Measurements from ENCODE around the gene KLK15.

The KLK15 gene

GRCh38 chr19:50833117-50833801 lies at the start of gene KLK15:
KLK15 (minus strand) TSS chr19:50833574; CDS start chr19:50831492, 2,082 bp downstream.
- CTCF ChIA-PET: no interaction called here
- TF ChIP-seq, protein P1, sequence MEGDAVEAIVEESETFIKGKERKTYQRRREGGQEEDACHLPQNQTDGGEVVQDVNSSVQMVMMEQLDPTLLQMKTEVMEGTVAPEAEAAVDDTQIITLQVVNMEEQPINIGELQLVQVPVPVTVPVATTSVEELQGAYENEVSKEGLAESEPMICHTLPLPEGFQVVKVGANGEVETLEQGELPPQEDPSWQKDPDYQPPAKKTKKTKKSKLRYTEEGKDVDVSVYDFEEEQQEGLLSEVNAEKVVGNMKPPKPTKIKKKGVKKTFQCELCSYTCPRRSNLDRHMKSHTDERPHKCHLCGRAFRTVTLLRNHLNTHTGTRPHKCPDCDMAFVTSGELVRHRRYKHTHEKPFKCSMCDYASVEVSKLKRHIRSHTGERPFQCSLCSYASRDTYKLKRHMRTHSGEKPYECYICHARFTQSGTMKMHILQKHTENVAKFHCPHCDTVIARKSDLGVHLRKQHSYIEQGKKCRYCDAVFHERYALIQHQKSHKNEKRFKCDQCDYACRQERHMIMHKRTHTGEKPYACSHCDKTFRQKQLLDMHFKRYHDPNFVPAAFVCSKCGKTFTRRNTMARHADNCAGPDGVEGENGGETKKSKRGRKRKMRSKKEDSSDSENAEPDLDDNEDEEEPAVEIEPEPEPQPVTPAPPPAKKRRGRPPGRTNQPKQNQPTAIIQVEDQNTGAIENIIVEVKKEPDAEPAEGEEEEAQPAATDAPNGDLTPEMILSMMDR (conservative IDR thresholded peaks at IDR 0.05; ENCODE audit: low read depth): no peak
- no peak for DNase-seq (ENCODE audit: low spot score)
- POLR2A ChIA-PET (ENCODE audit: low non-redundant PET): no interaction called here
- no peak within 1 kb of the TSS for H3K27ac ChIP-seq

- ChIA-PET CTCF (no interaction called here), POLR2A (ENCODE audit: low non-redundant PET) (no interaction called here)
- DNase-seq (ENCODE audit: low spot score): no peak
- TF ChIP-seq, protein P1 (conservative IDR thresholded peaks at IDR 0.05; ENCODE audit: low read depth): no peak
- H3K27ac ChIP-seq: no peak overlapping the region
Observed at GRCh38 chr19:50882188-50882587, 48.8 kb upstream of the KLK15 start.

DNA sequence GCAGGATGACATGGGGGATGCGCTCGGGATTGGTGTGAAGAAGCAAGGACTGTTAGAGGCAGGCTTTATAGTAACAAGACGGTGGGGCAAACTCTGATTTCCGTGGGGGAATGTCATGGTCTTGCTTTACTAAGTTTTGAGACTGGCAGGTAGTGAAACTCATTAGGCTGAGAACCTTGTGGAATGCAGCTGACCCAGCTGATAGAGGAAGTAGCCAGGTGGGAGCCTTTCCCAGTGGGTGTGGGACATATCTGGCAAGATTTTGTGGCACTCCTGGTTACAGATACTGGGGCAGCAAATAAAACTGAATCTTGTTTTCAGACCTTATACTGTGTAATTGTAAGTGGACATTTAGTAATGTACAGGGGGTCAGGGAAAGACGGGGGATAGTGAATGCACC lies 46.9 kb upstream of the KLK15 start:
- H3K27ac ChIP-seq: no peak overlapping the region
- ChIA-PET POLR2A (ENCODE audit: low non-redundant PET) (no interaction called here), CTCF (no interaction called here)
- DNase-seq (ENCODE audit: low spot score): no peak
- TF ChIP-seq, protein P1 (conservative IDR thresholded peaks at IDR 0.05; ENCODE audit: low read depth): no peak

DNA sequence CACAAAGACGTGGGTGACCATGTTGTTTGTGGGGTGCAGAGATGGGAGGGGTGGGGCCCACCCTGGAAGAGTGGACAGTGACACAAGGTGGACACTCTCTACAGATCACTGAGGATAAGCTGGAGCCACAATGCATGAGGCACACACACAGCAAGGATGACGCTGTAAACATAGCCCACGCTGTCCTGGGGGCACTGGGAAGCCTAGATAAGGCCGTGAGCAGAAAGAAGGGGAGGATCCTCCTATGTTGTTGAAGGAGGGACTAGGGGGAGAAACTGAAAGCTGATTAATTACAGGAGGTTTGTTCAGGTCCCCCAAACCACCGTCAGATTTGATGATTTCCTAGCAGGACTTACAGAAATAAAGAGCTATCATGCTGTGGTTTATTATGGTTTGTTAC lies 45.5 kb upstream of the KLK15 start:
- POLR2A ChIA-PET (ENCODE audit: low non-redundant PET): no interaction called here
- TF ChIP-seq, protein P1 (conservative IDR thresholded peaks at IDR 0.05; ENCODE audit: low read depth): no peak
- no peak for DNase-seq (ENCODE audit: low spot score)
- no peak overlapping the region for H3K27ac ChIP-seq
- CTCF ChIA-PET: interaction anchor here (0.7 kb wide), 1 partner anchor 761 kb away, joined by 3 read pairs; no protein-coding TSS in a partner anchor

DNA sequence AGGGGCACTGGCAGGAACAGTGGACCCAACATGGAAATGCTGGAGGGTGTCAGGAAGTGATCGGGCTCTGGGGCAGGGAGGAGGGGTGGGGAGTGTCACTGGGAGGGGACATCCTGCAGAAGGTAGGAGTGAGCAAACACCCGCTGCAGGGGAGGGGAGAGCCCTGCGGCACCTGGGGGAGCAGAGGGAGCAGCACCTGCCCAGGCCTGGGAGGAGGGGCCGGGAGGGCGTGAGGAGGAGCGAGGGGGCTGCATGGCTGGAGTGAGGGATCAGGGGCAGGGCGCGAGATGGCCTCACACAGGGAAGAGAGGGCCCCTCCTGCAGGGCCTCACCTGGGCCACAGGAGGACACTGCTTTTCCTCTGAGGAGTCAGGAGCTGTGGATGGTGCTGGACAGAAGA lies 44.0 kb upstream of the KLK15 start:
- TF ChIP-seq, protein P1 (conservative IDR thresholded peaks at IDR 0.05; ENCODE audit: low read depth): no peak
- H3K27ac ChIP-seq: no peak overlapping the region
- no peak for DNase-seq (ENCODE audit: low spot score)
- ChIA-PET CTCF (interaction anchor here (0.7 kb wide), 1 partner anchor 28 kb away, joined by 6 read pairs; no protein-coding TSS in a partner anchor), POLR2A (ENCODE audit: low non-redundant PET) (no interaction called here)

DNA sequence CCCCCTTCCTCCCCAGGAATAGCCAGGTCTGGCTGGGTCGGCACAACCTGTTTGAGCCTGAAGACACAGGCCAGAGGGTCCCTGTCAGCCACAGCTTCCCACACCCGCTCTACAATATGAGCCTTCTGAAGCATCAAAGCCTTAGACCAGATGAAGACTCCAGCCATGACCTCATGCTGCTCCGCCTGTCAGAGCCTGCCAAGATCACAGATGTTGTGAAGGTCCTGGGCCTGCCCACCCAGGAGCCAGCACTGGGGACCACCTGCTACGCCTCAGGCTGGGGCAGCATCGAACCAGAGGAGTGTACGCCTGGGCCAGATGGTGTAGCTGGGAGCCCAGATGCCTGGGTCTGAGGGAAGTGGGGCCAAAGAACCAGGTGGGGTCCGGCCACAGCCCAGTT lies 43.1 kb upstream of the KLK15 start:
- ChIA-PET CTCF (no interaction called here), POLR2A (ENCODE audit: low non-redundant PET) (no interaction called here)
- TF ChIP-seq, protein P1 (conservative IDR thresholded peaks at IDR 0.05; ENCODE audit: low read depth): no peak
- no peak for DNase-seq (ENCODE audit: low spot score)
- H3K27ac ChIP-seq: no peak overlapping the region
